H1 (cell line): ENCODE results near the gene METTL1. TPM values are rescaled to one million over a fixed set of nuclear protein-coding genes. Genes with fewer than 3 reads are reported as not detected.

Experiments
- CTCF ChIA-PET: fragments of 300-600 bp; sonication (Branson Sonifier 250); formaldehyde crosslinking; loops from one replicate; lab custom pipeline; 2021; ENCODE audit not compliant: partially characterized antibody; lab: Charles Lee
- POLR2A ChIA-PET: fragments of 300-600 bp; sonication (Branson Sonifier 250); formaldehyde crosslinking; loops from one replicate; lab custom pipeline; 2021; ENCODE audit warnings: inconsistent platforms; ENCODE audit not compliant: partially characterized antibody; lab: Charles Lee
- DNase-seq, 2 experiments: peaks; one replicate each; pipeline versions ENCODE4 v3.0.0 to v3.0.0-alpha.2; 2010 to 2022; ENCODE audit warnings: low spot score in 2 of 2, low read depth in 1 of 2, mixed read lengths in 1 of 2
- FAIRE-seq: peaks from 2 replicates; lab custom pipeline; 2011; peaks lifted over from hg19 to GRCh38; lab: Jason Lieb, UNC
- H2AFZ ChIP-seq: 2 replicates; pipeline ENCODE4 v1.8.1; 2012; ENCODE audit warnings: low read length, inconsistent platforms
- H2AK5ac ChIP-seq: 2 replicates; pipeline ENCODE4 v1.6.1; 2013; ENCODE audit warnings: low read depth, low read length
- H2BK120ac ChIP-seq: replicated peaks from 2 replicates; pipeline ENCODE3; 2013; ENCODE audit warnings: low read depth, low read length, inconsistent platforms
- H2BK12ac ChIP-seq: 2 replicates; pipeline ENCODE4 v1.6.1; 2013; ENCODE audit warnings: low read depth, low read length
- H2BK15ac ChIP-seq: 2 replicates; pipeline ENCODE4 v1.6.1; 2013; ENCODE audit warnings: low read length
- H2BK20ac ChIP-seq: 2 replicates; pipeline ENCODE4 v1.6.1; 2013; ENCODE audit warnings: low read length
- H2BK5ac ChIP-seq: 2 replicates; pipeline ENCODE4 v1.6.1; 2013; ENCODE audit warnings: low read depth, low read length
- H3K14ac ChIP-seq: 2 replicates; pipeline ENCODE4 v1.6.1; 2013; ENCODE audit warnings: inconsistent platforms; ENCODE audit not compliant: insufficient read length
- H3K18ac ChIP-seq: 2 replicates; pipeline ENCODE4 v1.6.1; 2013; ENCODE audit warnings: low read length; ENCODE audit errors: extremely low read depth
- H3K23ac ChIP-seq: 2 replicates; pipeline ENCODE4 v1.6.1; 2013; ENCODE audit warnings: inconsistent platforms; ENCODE audit not compliant: insufficient read length
- H3K23me2 ChIP-seq: 2 replicates; pipeline ENCODE4 v1.6.1; 2013; ENCODE audit warnings: low read depth, low read length
- H3K27ac ChIP-seq: 2 replicates; pipeline ENCODE4 v1.6.1; 2011; ENCODE audit warnings: low read depth, low read length, inconsistent platforms
- H3K27me3 ChIP-seq, 4 experiments: replicated peaks in 1 of 4; 1 replicate in 1 of 4; 2 replicates in 3 of 4; pipeline versions ENCODE4 v1.6.1 to v1.8.1; 2011 to 2013; ENCODE audit warnings: low read length in 3 of 4, mild to moderate bottlenecking in 3 of 4, inconsistent platforms in 2 of 4, mixed read lengths in 2 of 4, moderate library complexity in 1 of 4; ENCODE audit not compliant: control insufficient read depth in 3 of 4, insufficient read depth in 3 of 4; ENCODE audit errors: extremely low read depth in 1 of 4
- H3K36me3 ChIP-seq, 4 experiments: 2 replicates each; pipeline versions ENCODE4 v1.6.1 to v1.8.1; 2011 to 2013; ENCODE audit warnings: mild to moderate bottlenecking in 4 of 4, low read length in 3 of 4, moderate library complexity in 2 of 4, control low read depth in 1 of 4, inconsistent platforms in 1 of 4; ENCODE audit not compliant: insufficient read depth in 4 of 4, control insufficient read depth in 2 of 4
- H3K4ac ChIP-seq: replicated peaks from 2 replicates; pipeline ENCODE3; 2013; ENCODE audit warnings: low read length, low read depth, mixed read lengths, inconsistent platforms; ENCODE audit not compliant: insufficient read length
- H3K4me1 ChIP-seq, 4 experiments: replicated peaks in 1 of 4; 1 replicate in 1 of 4; 2 replicates in 3 of 4; pipeline versions ENCODE4 v1.6.1 to v1.8.1; 2011 to 2013; ENCODE audit warnings: low read length in 3 of 4, inconsistent platforms in 2 of 4, mixed read lengths in 1 of 4; ENCODE audit not compliant: insufficient read depth in 4 of 4, control insufficient read depth in 3 of 4
- H3K4me2 ChIP-seq, 2 experiments: 2 replicates each; pipeline versions ENCODE4 v1.6.1 to v1.8.1; 2011 to 2013; ENCODE audit warnings: low read depth in 2 of 2, low read length in 2 of 2, control low read depth in 1 of 2, inconsistent platforms in 1 of 2, mild to moderate bottlenecking in 1 of 2; ENCODE audit not compliant: insufficient read depth in 1 of 2
- H3K4me3 ChIP-seq, 4 experiments: fragments of 200-600, 300-600 bp in 1 of 4; sonication (generic), shearing (Covaris generic), sonication (Bioruptor Twin) in 1 of 4; 2 replicates each; pipeline versions ENCODE4 v1.5.1 to v1.8.1; 2011 to 2016; ENCODE audit warnings: low read length in 4 of 4, low read depth in 3 of 4, control low read depth in 2 of 4, inconsistent platforms in 2 of 4, mild to moderate bottlenecking in 2 of 4, mixed read lengths in 1 of 4, moderate library complexity in 1 of 4; ENCODE audit not compliant: insufficient read depth in 2 of 4; ENCODE audit errors: extremely low read depth in 1 of 4
- H3K56ac ChIP-seq: replicated peaks from 2 replicates; pipeline ENCODE3; 2013; ENCODE audit warnings: low read depth, mild to moderate bottlenecking, mixed read lengths, low read length, inconsistent platforms; ENCODE audit not compliant: insufficient read length
- H3K79me1 ChIP-seq: 2 replicates; pipeline ENCODE4 v1.6.1; 2013; ENCODE audit warnings: low read depth, low read length, control low read depth
- H3K79me2 ChIP-seq, 2 experiments: 2 replicates each; pipeline versions ENCODE4 v1.6.1 to v1.8.1; 2012 to 2013; ENCODE audit warnings: low read length in 2 of 2, mild to moderate bottlenecking in 2 of 2, inconsistent platforms in 1 of 2; ENCODE audit not compliant: insufficient read depth in 2 of 2, control insufficient read depth in 1 of 2
- H3K9ac ChIP-seq, 4 experiments: replicated peaks in 1 of 4; 1 replicate in 1 of 4; 2 replicates in 3 of 4; pipeline versions ENCODE4 v1.6.1 to v1.8.1; 2011 to 2013; ENCODE audit warnings: low read depth in 3 of 4, low read length in 3 of 4, control low read depth in 2 of 4, mild to moderate bottlenecking in 2 of 4, moderate library complexity in 2 of 4, inconsistent platforms in 1 of 4; ENCODE audit errors: extremely low read depth in 1 of 4
- H3K9me3 ChIP-seq, 2 experiments: 2 replicates each; pipeline versions ENCODE4 v1.6.1 to v1.8.1; 2012 to 2013; ENCODE audit warnings: mild to moderate bottlenecking in 2 of 2, moderate library complexity in 2 of 2, control low read depth in 1 of 2, inconsistent platforms in 1 of 2, low read depth in 1 of 2, low read length in 1 of 2, mixed read lengths in 1 of 2; ENCODE audit not compliant: insufficient read depth in 2 of 2
- H4K20me1 ChIP-seq, 2 experiments: replicated peaks in 1 of 2; 2 replicates each; pipeline versions ENCODE3 to v1.8.1; 2011 to 2013; ENCODE audit warnings: inconsistent platforms in 2 of 2, low read length in 2 of 2, mild to moderate bottlenecking in 1 of 2; ENCODE audit not compliant: insufficient read depth in 2 of 2, control insufficient read depth in 1 of 2
- H4K5ac ChIP-seq: 2 replicates; pipeline ENCODE4 v1.6.1; 2013; ENCODE audit warnings: low read length, low read depth, mixed read lengths, inconsistent platforms; ENCODE audit not compliant: insufficient read length
- H4K8ac ChIP-seq: 2 replicates; pipeline ENCODE4 v1.8.0; 2013; ENCODE audit warnings: mild to moderate bottlenecking, moderate library complexity, low read length, inconsistent platforms; ENCODE audit not compliant: insufficient read depth; ENCODE audit errors: extremely low read depth
- H4K91ac ChIP-seq: replicated peaks from 2 replicates; pipeline ENCODE3; 2013; ENCODE audit warnings: low read length, mixed read lengths, inconsistent platforms; ENCODE audit not compliant: insufficient read length
- CHD2 ChIP-seq: IDR thresholded peaks from 2 replicates; pipeline ENCODE4 v1.6.1; 2012; ENCODE audit warnings: low read length, improper control_type of control experiment
- JUN ChIP-seq: IDR thresholded peaks from 2 replicates; pipeline ENCODE4 v1.6.1; 2011; ENCODE audit warnings: low read depth, mild to moderate bottlenecking, improper control_type of control experiment, low read length
- MAFK ChIP-seq: IDR thresholded peaks from 2 replicates; pipeline ENCODE4 v1.6.1; 2012; ENCODE audit warnings: low read depth, mild to moderate bottlenecking, improper control_type of control experiment, low read length
- POLR2AphosphoS5 ChIP-seq: IDR thresholded peaks from 2 replicates; pipeline ENCODE4 v1.6.1; 2011; ENCODE audit warnings: low read depth, low read length
- POU5F1 ChIP-seq: IDR thresholded peaks from 2 replicates; pipeline ENCODE4 v1.6.1; 2011; ENCODE audit warnings: low read depth, mild to moderate bottlenecking, low read length, moderate library complexity
- RBBP5 ChIP-seq: IDR thresholded peaks from 2 replicates; pipeline ENCODE4 v1.7.1; 2012; ENCODE audit warnings: low read depth, mild to moderate bottlenecking, inconsistent platforms, low read length, moderate library complexity, borderline replicate concordance
- RNF2 ChIP-seq: fragments of 200-900, 300-1000 bp; sonication (generic); IDR thresholded peaks from 2 replicates; pipeline ENCODE4 v1.7.1; 2016; ENCODE audit warnings: borderline replicate concordance, low read depth, mild to moderate bottlenecking, antibody characterized with exemption, low read length; ENCODE audit not compliant: poor library complexity, severe bottlenecking; ENCODE audit errors: missing control alignments
- RXRA ChIP-seq: IDR thresholded peaks from 2 replicates; pipeline ENCODE4 v1.6.1; 2011; ENCODE audit warnings: low read depth, mild to moderate bottlenecking, low read length, moderate library complexity; ENCODE audit not compliant: insufficient read depth
- SUZ12 ChIP-seq: fragments of 200-600 bp; sonication (generic); IDR thresholded peaks from 2 replicates; pipeline ENCODE4 v1.6.1; 2012; ENCODE audit warnings: mild to moderate bottlenecking, inconsistent platforms, low read length, moderate library complexity, mixed read lengths
- TCF12 ChIP-seq: IDR thresholded peaks from 2 replicates; pipeline ENCODE4 v1.6.1; 2011; ENCODE audit warnings: low read depth, mild to moderate bottlenecking, low read length
- WGBS, 2 experiments: shearing (Covaris generic) in 1 of 2; methylation state at CpG; one replicate each; pipeline versions ENCODE4 v1.1.6 to v1.1.7; 2013 to 2015; ENCODE audit warnings: low lambda C conversion rate in 2 of 2, mixed read lengths in 2 of 2, inconsistent platforms in 1 of 2, low coverage in 1 of 2, missing lambda C conversion rate in 1 of 2; ENCODE audit not compliant: insufficient replicate concordance in 2 of 2, insufficient coverage in 1 of 2, insufficient read length in 1 of 2; ENCODE audit errors: extremely low coverage in 1 of 2, missing lambda C conversion rate in 1 of 2; 5-methylcytosine and 5-hydroxymethylcytosine counted together
- polyA plus RNA-seq, 7 experiments: library from polyadenylated mRNA; depleted of rRNA in 3 of 7; stranded (reverse) in 5 of 7; unstranded in 2 of 7; fragments of >200 nt in 5 of 7; fragments of 200-250 nt in 2 of 7; gene quantifications; 1 replicate in 5 of 7; 2 replicates in 1 of 7; 4 replicates in 1 of 7; pipeline versions ENCODE4 v1.2.1 to v1.2.3, GENCODE V29; 2011 to 2013; ENCODE audit warnings: missing spikeins in 2 of 7, mixed read lengths in 2 of 7
- total RNA-seq: library from RNA; stranded (reverse); fragmentation: NEBNext Ultra II Directional; extraction: Animal tissue kit (Norgen Biotek cat#: 25700); gene quantifications from 2 replicates; pipeline ENCODE4 v1.2.1, GENCODE V29; 2021
- TF ChIP-seq, protein P1 (sequence below): IDR thresholded peaks from 2 replicates; pipeline ENCODE4 v1.6.1; 2012; ENCODE audit warnings: low read length, inconsistent platforms

Gene METTL1
- total and polyA plus RNA-seq, 2 of the 8 experiments (the other 6 are each of a cell fraction or from before 2014, with no cell fraction given): 40.5 to 46.0 TPM

GRCh38 chr12:57811028-57811755 is 39.3 kb upstream of the METTL1 start:
- Histone ChIP-seq H3K79me1 (no peaks in the 10 kb centered on the region), H3K27me3 (no peaks in the 10 kb centered on the region), H3K4me1 (no peaks in the 10 kb centered on the region), H3K4me3 (no peak overlapping the region), H2AFZ (no peak overlapping the region), H3K4me2 (no peak overlapping the region), H4K5ac (no peak overlapping the region), H3K36me3 (peaks cover 0 to 3% (median 0%) of the 10 kb centered on the region in 4 experiments; a peak in 3 of 8 replicates), H2BK5ac (no peak overlapping the region), H2BK12ac (no peak overlapping the region), H3K9ac (no peak overlapping the region), H3K23me2 (no peaks in the 10 kb centered on the region), H3K79me2 (no peaks in the 10 kb centered on the region), H4K8ac (no peak overlapping the region), H2BK20ac (no peak overlapping the region), H2BK15ac (no peak overlapping the region), H2AK5ac (no peak overlapping the region), H3K27ac (no peak overlapping the region), H4K91ac (no peak overlapping the region), H3K14ac (no peak overlapping the region), H3K56ac (no peak overlapping the region), H3K23ac (no peak overlapping the region), H3K4ac (no peak overlapping the region), H3K9me3 (no peaks in the 10 kb centered on the region), H4K20me1 (no peaks in the 10 kb centered on the region), H3K18ac (no peak overlapping the region), H2BK120ac (no peak overlapping the region)
- WGBS, 2 experiments: 85% methylated on average over 10 of the region's 10 CpGs; no CpG with 5 or more reads in 1 of the 2 experiments
- FAIRE-seq (no peak), DNase-seq (no peak)
- POLR2A ChIA-PET: interaction anchor here (0.8 to 1.7 kb wide), 4 partner anchors 15 to 39 kb away, joined by 3 to 4 read pairs (median 4); partner anchors contain the start of genes EEF1AKMT3 and METTL1
- CTCF ChIA-PET: interaction anchor here (1.4 to 10.4 kb wide), 6 partner anchors 10 to 94 kb away, joined by 3 to 146 read pairs (median 6); partner anchors contain the start of gene TSFM
- TF ChIP-seq POLR2AphosphoS5 (no peak), JUN (no peak), RBBP5 (no peak), POU5F1 (no peak), CHD2 (no peak), MAFK (no peak), TCF12 (no peak), SUZ12 (no peak), RNF2 (no peak), RXRA (no peak)
- TF ChIP-seq, protein P1, sequence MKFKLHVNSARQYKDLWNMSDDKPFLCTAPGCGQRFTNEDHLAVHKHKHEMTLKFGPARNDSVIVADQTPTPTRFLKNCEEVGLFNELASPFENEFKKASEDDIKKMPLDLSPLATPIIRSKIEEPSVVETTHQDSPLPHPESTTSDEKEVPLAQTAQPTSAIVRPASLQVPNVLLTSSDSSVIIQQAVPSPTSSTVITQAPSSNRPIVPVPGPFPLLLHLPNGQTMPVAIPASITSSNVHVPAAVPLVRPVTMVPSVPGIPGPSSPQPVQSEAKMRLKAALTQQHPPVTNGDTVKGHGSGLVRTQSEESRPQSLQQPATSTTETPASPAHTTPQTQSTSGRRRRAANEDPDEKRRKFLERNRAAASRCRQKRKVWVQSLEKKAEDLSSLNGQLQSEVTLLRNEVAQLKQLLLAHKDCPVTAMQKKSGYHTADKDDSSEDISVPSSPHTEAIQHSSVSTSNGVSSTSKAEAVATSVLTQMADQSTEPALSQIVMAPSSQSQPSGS: no peak
